AG09319 (cell line): ENCODE data around the gene COBL.

Source experiments
- DNase-seq: peaks from one replicate; pipeline ENCODE4 v3.0.0-alpha.2; 2010; ENCODE audit warnings: low read depth; ENCODE audit errors: extremely low read depth
- TF ChIP-seq, protein P1 (sequence below): IDR thresholded peaks from 2 replicates; pipeline ENCODE4 v1.5.1; 2011; ENCODE audit warnings: low read depth, mild to moderate bottlenecking, inconsistent platforms, low read length, moderate library complexity

Gene COBL

GRCh38 chr7:51080622-51081269 is 235.9 kb downstream of the COBL start:
- no peak for DNase-seq
- TF ChIP-seq, protein P1, sequence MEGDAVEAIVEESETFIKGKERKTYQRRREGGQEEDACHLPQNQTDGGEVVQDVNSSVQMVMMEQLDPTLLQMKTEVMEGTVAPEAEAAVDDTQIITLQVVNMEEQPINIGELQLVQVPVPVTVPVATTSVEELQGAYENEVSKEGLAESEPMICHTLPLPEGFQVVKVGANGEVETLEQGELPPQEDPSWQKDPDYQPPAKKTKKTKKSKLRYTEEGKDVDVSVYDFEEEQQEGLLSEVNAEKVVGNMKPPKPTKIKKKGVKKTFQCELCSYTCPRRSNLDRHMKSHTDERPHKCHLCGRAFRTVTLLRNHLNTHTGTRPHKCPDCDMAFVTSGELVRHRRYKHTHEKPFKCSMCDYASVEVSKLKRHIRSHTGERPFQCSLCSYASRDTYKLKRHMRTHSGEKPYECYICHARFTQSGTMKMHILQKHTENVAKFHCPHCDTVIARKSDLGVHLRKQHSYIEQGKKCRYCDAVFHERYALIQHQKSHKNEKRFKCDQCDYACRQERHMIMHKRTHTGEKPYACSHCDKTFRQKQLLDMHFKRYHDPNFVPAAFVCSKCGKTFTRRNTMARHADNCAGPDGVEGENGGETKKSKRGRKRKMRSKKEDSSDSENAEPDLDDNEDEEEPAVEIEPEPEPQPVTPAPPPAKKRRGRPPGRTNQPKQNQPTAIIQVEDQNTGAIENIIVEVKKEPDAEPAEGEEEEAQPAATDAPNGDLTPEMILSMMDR: no peak

DNA sequence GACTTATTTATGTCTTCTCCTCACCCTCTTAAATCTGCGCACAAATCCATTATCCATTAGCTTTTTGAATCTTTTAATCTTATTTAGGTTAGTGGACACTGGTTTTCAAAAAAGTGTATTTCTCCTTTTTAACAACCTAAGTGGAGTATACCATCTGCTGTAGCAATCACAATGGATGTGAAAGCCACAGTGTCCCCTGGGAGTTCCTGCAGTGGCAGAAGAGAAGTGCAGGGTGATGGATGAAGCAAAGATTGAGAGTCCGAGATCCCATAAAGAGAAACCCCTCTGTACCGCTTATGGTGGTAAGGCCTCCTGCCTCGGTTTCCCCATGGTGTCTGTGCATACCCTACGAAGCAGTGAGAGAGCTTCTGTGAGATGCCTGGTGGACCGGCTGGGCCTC is 236.4 kb downstream of the COBL start:
- TF ChIP-seq, protein P1: no peak
- no peak for DNase-seq

- TF ChIP-seq, protein P1: no peak
Measured at GRCh38 chr7:51079494-51079893, 237.1 kb downstream of the COBL start.

DNA sequence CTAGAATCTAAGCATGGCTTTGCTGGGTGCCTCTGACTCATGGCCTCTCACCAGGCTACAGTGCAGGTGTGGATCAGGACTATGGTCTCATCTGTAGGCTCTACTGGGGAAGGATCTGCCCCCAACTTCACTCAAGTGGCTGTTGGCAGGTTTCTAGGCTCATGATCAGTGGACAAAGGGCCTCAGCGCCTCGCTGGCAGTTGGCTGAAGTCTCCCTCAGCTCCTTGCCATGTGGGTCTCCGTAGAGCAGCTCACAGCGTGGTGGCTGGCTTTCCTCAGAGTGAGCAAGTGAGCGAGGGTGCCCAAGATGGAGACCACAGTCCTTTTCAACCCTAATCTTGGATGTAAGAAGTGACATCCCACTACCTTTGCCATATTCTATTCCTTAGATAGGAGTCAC is 238.0 kb downstream of the COBL start:
- TF ChIP-seq, protein P1: no peak
- DNase-seq: no peak

More at GRCh38 chr7:51079494-51079893, 237.1 kb downstream of the COBL start:
- no peak for DNase-seq

GRCh38 chr7:51077987-51078370 is 238.6 kb downstream of the COBL start:
- DNase-seq: no peak
- TF ChIP-seq, protein P1: no peak

DNA sequence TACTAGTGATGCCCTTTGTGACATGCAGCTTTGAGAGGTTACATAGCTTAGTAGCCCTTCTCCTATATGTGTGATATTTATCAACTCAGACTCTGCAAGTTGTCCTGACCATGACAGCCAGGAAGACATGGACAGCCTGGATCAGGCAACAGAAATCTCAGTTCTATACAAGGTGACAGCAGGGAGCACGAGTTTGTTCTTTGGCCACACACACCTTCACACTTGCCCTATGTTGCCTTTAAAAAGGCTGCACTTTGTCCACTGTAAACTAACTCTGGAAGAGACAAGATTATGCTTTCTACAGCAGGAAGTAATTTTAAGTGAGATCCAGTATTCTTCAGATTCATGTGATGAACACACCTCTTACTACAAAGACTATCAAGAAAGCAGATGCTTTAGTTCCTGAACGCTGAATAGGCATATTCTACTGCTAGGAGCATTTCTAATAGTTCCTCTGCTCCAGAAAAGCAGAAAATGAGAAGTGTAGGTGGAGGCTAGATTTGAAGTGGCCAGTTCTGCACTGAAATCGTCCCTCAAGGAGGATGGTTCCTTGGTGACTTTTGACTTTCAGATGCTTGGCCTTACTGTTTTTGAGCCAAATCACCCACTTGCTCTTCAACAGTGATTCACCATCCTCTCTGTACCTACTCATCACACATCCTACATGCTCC is 239.2 kb downstream of the COBL start:
- TF ChIP-seq, protein P1: no peak
- no peak for DNase-seq
